KMS-11 (cell line): Measurements from ENCODE around the gene BRMS1L.

Experiments used
- H2AFZ ChIP-seq: fragments of 200-600 bp; sonication (generic); 2 replicates; pipeline ENCODE4 v1.6.1; 2016; ENCODE audit warnings: antibody characterized with exemption, mixed run types, low read depth
- H3K27ac ChIP-seq: fragments of 200-600 bp; sonication (generic); 2 replicates; pipeline ENCODE4 v1.6.1; 2016; ENCODE audit warnings: mild to moderate bottlenecking, mixed run types
- H3K27me3 ChIP-seq: fragments of 200-600 bp; sonication (generic); 2 replicates; pipeline ENCODE4 v1.6.1; 2017; ENCODE audit warnings: mild to moderate bottlenecking, low read depth, mixed run types, moderate library complexity; ENCODE audit not compliant: insufficient read depth
- H3K36me3 ChIP-seq: fragments of 200-600 bp; sonication (generic); 2 replicates; pipeline ENCODE4 v1.6.1; 2017; ENCODE audit warnings: mild to moderate bottlenecking, mixed run types; ENCODE audit not compliant: insufficient read depth
- H3K4me1 ChIP-seq: fragments of 200-600 bp; sonication (generic); 2 replicates; pipeline ENCODE4 v1.6.1; 2016; ENCODE audit warnings: mild to moderate bottlenecking, low read depth, mixed run types; ENCODE audit not compliant: poor library complexity, severe bottlenecking
- H3K4me2 ChIP-seq: fragments of 200-600 bp; sonication (generic); 2 replicates; pipeline ENCODE4 v1.7.0; 2016; ENCODE audit warnings: mild to moderate bottlenecking, mixed run types
- H3K4me3 ChIP-seq: fragments of 200-600 bp; sonication (generic); IDR thresholded peaks from 2 replicates; pipeline ENCODE4 v1.6.1; 2017; ENCODE audit warnings: low read depth, low read length, mixed read lengths; ENCODE audit not compliant: insufficient read depth
- H3K79me2 ChIP-seq: fragments of 200-600 bp; sonication (generic); 2 replicates; pipeline ENCODE4 v1.6.1; 2016; ENCODE audit warnings: low read depth, mixed run types; ENCODE audit not compliant: insufficient read depth
- H3K9ac ChIP-seq: fragments of 200-600 bp; sonication (generic); 2 replicates; pipeline ENCODE4 v1.6.1; 2016; ENCODE audit warnings: mild to moderate bottlenecking, mixed run types
- H4K20me1 ChIP-seq: fragments of 200-600 bp; sonication (generic); 2 replicates; pipeline ENCODE4 v1.6.1; 2016; ENCODE audit warnings: mild to moderate bottlenecking, mixed run types; ENCODE audit not compliant: insufficient read depth
- CTCF ChIP-seq: fragments of 200-600 bp; sonication (generic); conservative IDR thresholded peaks from 2 replicates; pipeline ENCODE4 v1.6.1; 2017; ENCODE audit warnings: low read depth, mild to moderate bottlenecking, antibody characterized with exemption, low read length, moderate library complexity, mixed read lengths

The BRMS1L gene

GRCh38 chr14:35879654-35880249, 53.6 kb downstream of the BRMS1L start:
- Histone ChIP-seq H3K36me3 (no peaks in the 10 kb centered on the region), H3K4me3 (no peak overlapping the region), H3K4me2 (no peak overlapping the region), H3K27ac (no peak overlapping the region), H3K4me1 (peaks cover 8% of the 10 kb centered on the region), H3K79me2 (no peaks in the 10 kb centered on the region), H2AFZ (no peak overlapping the region), H3K27me3 (no peaks in the 10 kb centered on the region), H3K9ac (no peak overlapping the region), H4K20me1 (no peaks in the 10 kb centered on the region)
- TF ChIP-seq CTCF, result peak; percentile 60

- H3K27me3 ChIP-seq, result no peaks in the 10 kb centered on the region
- no peaks in the 10 kb centered on the region for H3K36me3 ChIP-seq
- H3K4me2 ChIP-seq, result no peak overlapping the region
- TF ChIP-seq CTCF, result no peak
- no peaks in the 10 kb centered on the region for H4K20me1 ChIP-seq
- no peak overlapping the region for H3K4me3 ChIP-seq
- H3K4me1 ChIP-seq, result peaks cover 8% of the 10 kb centered on the region
- H3K79me2 ChIP-seq, result no peaks in the 10 kb centered on the region
- no peak overlapping the region for H2AFZ ChIP-seq
- no peak overlapping the region for H3K9ac ChIP-seq
- no peak overlapping the region for H3K27ac ChIP-seq
Measured at GRCh38 chr14:35881280-35881679, 55.1 kb downstream of the BRMS1L start.

GRCh38 chr14:35883677-35884293, 57.6 kb downstream of the BRMS1L start:
- no peaks in the 10 kb centered on the region for H4K20me1 ChIP-seq
- no peaks in the 10 kb centered on the region for H3K79me2 ChIP-seq
- no peak overlapping the region for H3K27ac ChIP-seq
- peaks cover 8% of the 10 kb centered on the region for H3K4me1 ChIP-seq
- TF ChIP-seq CTCF, result peak; percentile 69
- H3K4me3 ChIP-seq, result no peak overlapping the region
- H3K27me3 ChIP-seq, result no peaks in the 10 kb centered on the region
- no peaks in the 10 kb centered on the region for H3K36me3 ChIP-seq
- H3K9ac ChIP-seq, result no peak overlapping the region
- no peak overlapping the region for H3K4me2 ChIP-seq
- H2AFZ ChIP-seq, result no peak overlapping the region

GRCh38 chr14:35890308-35890707, 64.2 kb downstream of the BRMS1L start:
- Histone ChIP-seq H3K4me2 (no peak overlapping the region), H3K79me2 (no peaks in the 10 kb centered on the region), H3K4me3 (no peak overlapping the region), H4K20me1 (no peaks in the 10 kb centered on the region), H3K36me3 (no peaks in the 10 kb centered on the region), H3K4me1 (no peaks in the 10 kb centered on the region), H3K27me3 (no peaks in the 10 kb centered on the region), H3K27ac (no peak overlapping the region), H2AFZ (no peak overlapping the region), H3K9ac (no peak overlapping the region)
- TF ChIP-seq CTCF, result no peak
